22Rv1 (cell line): Measurements from ENCODE around the gene PPM1K.

Experiments used
- ZFX ChIP-seq: fragments of 450-650 bp; IDR thresholded peaks from 2 replicates; pipeline ENCODE4 v1.6.1; 2017; ENCODE audit warnings: antibody characterized with exemption, borderline replicate concordance
- TF ChIP-seq, protein P1 (sequence below): fragments of 450-650 bp; IDR thresholded peaks from 2 replicates; pipeline ENCODE4 v1.5.1; 2017; ENCODE audit warnings: mild to moderate bottlenecking

- TF ChIP-seq, protein P1, sequence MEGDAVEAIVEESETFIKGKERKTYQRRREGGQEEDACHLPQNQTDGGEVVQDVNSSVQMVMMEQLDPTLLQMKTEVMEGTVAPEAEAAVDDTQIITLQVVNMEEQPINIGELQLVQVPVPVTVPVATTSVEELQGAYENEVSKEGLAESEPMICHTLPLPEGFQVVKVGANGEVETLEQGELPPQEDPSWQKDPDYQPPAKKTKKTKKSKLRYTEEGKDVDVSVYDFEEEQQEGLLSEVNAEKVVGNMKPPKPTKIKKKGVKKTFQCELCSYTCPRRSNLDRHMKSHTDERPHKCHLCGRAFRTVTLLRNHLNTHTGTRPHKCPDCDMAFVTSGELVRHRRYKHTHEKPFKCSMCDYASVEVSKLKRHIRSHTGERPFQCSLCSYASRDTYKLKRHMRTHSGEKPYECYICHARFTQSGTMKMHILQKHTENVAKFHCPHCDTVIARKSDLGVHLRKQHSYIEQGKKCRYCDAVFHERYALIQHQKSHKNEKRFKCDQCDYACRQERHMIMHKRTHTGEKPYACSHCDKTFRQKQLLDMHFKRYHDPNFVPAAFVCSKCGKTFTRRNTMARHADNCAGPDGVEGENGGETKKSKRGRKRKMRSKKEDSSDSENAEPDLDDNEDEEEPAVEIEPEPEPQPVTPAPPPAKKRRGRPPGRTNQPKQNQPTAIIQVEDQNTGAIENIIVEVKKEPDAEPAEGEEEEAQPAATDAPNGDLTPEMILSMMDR, result no peak
- no peak for TF ChIP-seq ZFX
These were observed 24.2 kb upstream of the PPM1K start for GRCh38 chr4:88308587-88308986.
